MM.1S (cell line): ENCODE data around the gene CD244.
"Not testable (repeated sequence)": the region's sequence is repeated elsewhere in the genome, so short reads cannot be mapped to it uniquely, and the experiment has no call there.

Source experiments
- DNase-seq: peaks from one replicate; pipeline ENCODE4 v3.0.0-alpha.2; 2015
- H2AFZ ChIP-seq: fragments of 300-600 bp; sonication (generic); 2 replicates; pipeline ENCODE4 v1.6.0; 2016; ENCODE audit warnings: antibody characterized with exemption, low read length
- H3F3A ChIP-seq: fragments of 300-600 bp; sonication (generic); 2 replicates; pipeline ENCODE4 v1.6.1; 2016; ENCODE audit warnings: mild to moderate bottlenecking, antibody characterized with exemption, low read length, moderate library complexity, mixed read lengths; ENCODE audit not compliant: insufficient read depth
- H3K27ac ChIP-seq: fragments of 300-600 bp; sonication (generic); 2 replicates; pipeline ENCODE4 v1.5.1; 2016; ENCODE audit warnings: mild to moderate bottlenecking, low read length
- H3K27me3 ChIP-seq: fragments of 300-600 bp; sonication (generic); replicated peaks from 2 replicates; pipeline ENCODE4 v1.6.0; 2016; ENCODE audit warnings: low read length; ENCODE audit not compliant: insufficient read depth
- H3K36me3 ChIP-seq: fragments of 300-600 bp; sonication (generic); replicated peaks from 2 replicates; pipeline ENCODE4 v1.6.1; 2016; ENCODE audit warnings: mild to moderate bottlenecking, low read length, mixed read lengths; ENCODE audit not compliant: insufficient read depth
- H3K4me1 ChIP-seq: fragments of 300-600 bp; sonication (generic); 2 replicates; pipeline ENCODE4 v1.6.1; 2016; ENCODE audit warnings: low read length, mixed read lengths
- H3K4me2 ChIP-seq: fragments of 300-600 bp; sonication (generic); 2 replicates; pipeline ENCODE4 v1.6.0; 2016; ENCODE audit warnings: low read depth, low read length
- H3K4me3 ChIP-seq: fragments of 300-600 bp; sonication (generic); 2 replicates; pipeline ENCODE4 v1.5.1; 2016; ENCODE audit warnings: low read length, mixed read lengths
- H3K79me2 ChIP-seq: fragments of 300-600 bp; sonication (generic); 2 replicates; pipeline ENCODE4 v1.6.1; 2016; ENCODE audit warnings: mixed run types, low read length, mixed read lengths
- H3K9ac ChIP-seq: fragments of 300-600 bp; sonication (generic); 2 replicates; pipeline ENCODE4 v1.6.1; 2016; ENCODE audit warnings: low read length, mixed read lengths
- H3K9me2 ChIP-seq: fragments of 300-600 bp; sonication (generic); replicated peaks from 2 replicates; pipeline ENCODE4 v1.6.1; 2016; ENCODE audit warnings: mild to moderate bottlenecking, low read length, mixed read lengths; ENCODE audit not compliant: insufficient read depth
- H3K9me3 ChIP-seq: fragments of 300-600 bp; sonication (generic); replicated peaks from 2 replicates; pipeline ENCODE4 v1.6.1; 2016; ENCODE audit warnings: mild to moderate bottlenecking, low read length, mixed read lengths; ENCODE audit not compliant: insufficient read depth
- H4K20me1 ChIP-seq: fragments of 300-600 bp; sonication (generic); 2 replicates; pipeline ENCODE4 v1.6.1; 2016; ENCODE audit warnings: mild to moderate bottlenecking, low read length, moderate library complexity, mixed read lengths; ENCODE audit not compliant: insufficient read depth
- EZH2 ChIP-seq: fragments of 300-600 bp; sonication (generic); optimal IDR thresholded peaks from 2 replicates; pipeline ENCODE3; 2017; ENCODE audit warnings: low read depth, mild to moderate bottlenecking, antibody characterized with exemption, low read length, mixed read lengths
- EZH2phosphoT487 ChIP-seq: fragments of 300-600 bp; sonication (generic); IDR thresholded peaks from 2 replicates; pipeline ENCODE4 v1.6.1; 2018; ENCODE audit warnings: antibody characterized with exemption, low read length
- TF ChIP-seq, protein P1 (sequence below): fragments of 300-600 bp; sonication (generic); IDR thresholded peaks from 2 replicates; pipeline ENCODE4 v1.5.1; 2016; ENCODE audit warnings: antibody characterized with exemption, low read length, mixed read lengths

CD244 gene

DNA sequence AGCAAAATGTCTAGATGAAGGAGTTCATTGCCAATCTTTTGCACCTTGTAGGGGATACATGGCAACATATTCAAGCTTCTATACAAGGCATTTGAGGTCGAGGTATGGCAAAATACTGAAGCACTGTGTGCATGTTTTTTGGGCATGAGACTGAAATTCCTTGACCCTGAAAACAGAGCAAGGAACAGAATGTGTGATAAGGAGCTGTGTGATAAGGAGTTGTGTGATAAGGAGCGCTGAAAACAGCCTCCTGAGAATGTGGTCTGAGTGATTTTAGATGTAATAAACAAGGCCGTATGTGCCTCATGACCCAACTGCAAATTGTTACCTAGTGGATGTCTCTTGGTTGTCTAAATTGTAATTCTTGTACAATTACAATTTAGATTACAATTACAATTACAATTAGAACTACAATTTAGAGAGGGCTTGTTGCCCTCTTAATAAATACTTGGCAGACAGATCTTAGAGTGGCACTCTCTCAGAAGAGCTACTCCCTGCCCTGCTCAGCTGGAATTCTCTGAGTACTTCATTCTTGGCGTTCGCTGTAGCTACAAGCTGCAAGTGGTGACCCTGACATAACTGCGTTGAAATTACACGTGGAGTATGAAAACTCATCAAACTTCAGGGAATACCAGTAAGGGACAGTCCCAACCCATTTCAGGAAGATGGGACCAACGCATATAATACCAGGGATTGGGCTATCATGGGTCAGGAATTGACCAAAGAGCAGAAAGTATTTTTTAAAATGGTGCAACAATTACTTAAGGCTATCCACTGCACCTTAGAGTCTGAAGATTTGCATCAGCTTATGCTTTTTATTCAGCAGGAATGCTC lies 42.3 kb upstream of the CD244 start:
- Histone ChIP-seq H3K27me3 (no peaks in the 10 kb centered on the region), H3K4me3 (no peak overlapping the region), H3K9me2 (no peaks in the 10 kb centered on the region), H3F3A (no peaks in the 10 kb centered on the region), H3K36me3 (no peaks in the 10 kb centered on the region), H4K20me1 (no peaks in the 10 kb centered on the region), H3K4me2 (no peak overlapping the region), H3K9ac (no peak overlapping the region), H3K9me3 (no peaks in the 10 kb centered on the region), H3K27ac (no peak overlapping the region), H3K79me2 (no peaks in the 10 kb centered on the region), H3K4me1 (no peaks in the 10 kb centered on the region), H2AFZ (no peak overlapping the region)
- no peak for DNase-seq
- TF ChIP-seq, protein P1, sequence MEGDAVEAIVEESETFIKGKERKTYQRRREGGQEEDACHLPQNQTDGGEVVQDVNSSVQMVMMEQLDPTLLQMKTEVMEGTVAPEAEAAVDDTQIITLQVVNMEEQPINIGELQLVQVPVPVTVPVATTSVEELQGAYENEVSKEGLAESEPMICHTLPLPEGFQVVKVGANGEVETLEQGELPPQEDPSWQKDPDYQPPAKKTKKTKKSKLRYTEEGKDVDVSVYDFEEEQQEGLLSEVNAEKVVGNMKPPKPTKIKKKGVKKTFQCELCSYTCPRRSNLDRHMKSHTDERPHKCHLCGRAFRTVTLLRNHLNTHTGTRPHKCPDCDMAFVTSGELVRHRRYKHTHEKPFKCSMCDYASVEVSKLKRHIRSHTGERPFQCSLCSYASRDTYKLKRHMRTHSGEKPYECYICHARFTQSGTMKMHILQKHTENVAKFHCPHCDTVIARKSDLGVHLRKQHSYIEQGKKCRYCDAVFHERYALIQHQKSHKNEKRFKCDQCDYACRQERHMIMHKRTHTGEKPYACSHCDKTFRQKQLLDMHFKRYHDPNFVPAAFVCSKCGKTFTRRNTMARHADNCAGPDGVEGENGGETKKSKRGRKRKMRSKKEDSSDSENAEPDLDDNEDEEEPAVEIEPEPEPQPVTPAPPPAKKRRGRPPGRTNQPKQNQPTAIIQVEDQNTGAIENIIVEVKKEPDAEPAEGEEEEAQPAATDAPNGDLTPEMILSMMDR: no peak
- TF ChIP-seq EZH2: no peak
- TF ChIP-seq EZH2phosphoT487: no peak

DNA sequence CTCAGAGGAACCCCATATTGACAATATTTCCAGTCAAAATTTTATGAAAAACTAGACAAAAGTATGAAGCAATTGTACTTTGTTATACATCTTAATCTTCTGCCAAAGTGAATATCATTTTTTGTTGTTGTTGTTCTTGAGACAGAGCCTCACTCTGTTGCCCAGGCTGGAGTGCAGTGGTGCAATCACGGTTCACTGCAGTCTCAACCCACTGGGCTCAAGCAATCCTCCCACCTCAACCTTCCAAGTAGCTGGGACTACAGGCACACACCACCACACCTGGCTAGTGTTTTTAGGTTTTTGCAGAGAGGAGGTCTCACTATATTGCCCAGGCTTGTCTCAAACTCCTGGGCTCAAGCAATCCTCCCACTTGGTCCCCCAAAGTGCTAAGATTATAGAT lies 39.6 kb upstream of the CD244 start:
- H4K20me1 ChIP-seq, H3K9me2 ChIP-seq: not testable (repeated sequence)

DNA sequence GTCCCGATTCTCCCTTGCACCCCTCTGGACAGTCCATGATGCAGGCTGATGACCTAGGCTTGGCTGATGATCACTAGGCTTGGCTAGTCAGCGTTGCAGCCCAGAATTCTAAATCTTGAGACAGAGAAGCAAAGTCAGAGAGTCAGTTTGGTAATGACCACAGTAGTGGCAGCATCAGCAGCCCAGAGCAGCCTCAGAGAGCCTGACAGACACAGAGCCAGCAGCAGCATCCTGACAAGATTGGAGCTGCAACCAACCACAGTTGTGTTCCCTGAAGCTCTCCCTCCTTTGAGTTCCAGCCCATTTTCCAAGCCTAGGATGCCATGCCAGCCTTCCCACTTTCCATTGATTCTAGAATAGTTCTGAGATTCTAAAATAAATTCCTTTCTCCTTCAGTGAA lies 39.1 kb upstream of the CD244 start:
- H3K79me2 ChIP-seq: no peaks in the 10 kb centered on the region
- no peak overlapping the region for H3K9ac ChIP-seq
- H3K4me2 ChIP-seq: no peak overlapping the region
- TF ChIP-seq EZH2phosphoT487 (no peak), EZH2 (no peak)
- TF ChIP-seq, protein P1: no peak
- H3K27me3 ChIP-seq: no peaks in the 10 kb centered on the region
- DNase-seq: no peak
- no peaks in the 10 kb centered on the region for H3K4me1 ChIP-seq
- no peak overlapping the region for H3K4me3 ChIP-seq
- no peak overlapping the region for H3K27ac ChIP-seq
- H3K9me2 ChIP-seq: no peaks in the 10 kb centered on the region
- H3K9me3 ChIP-seq: no peaks in the 10 kb centered on the region
- H3K36me3 ChIP-seq: no peaks in the 10 kb centered on the region
- H2AFZ ChIP-seq: no peak overlapping the region
- no peaks in the 10 kb centered on the region for H3F3A ChIP-seq
- H4K20me1 ChIP-seq: no peaks in the 10 kb centered on the region

More for the DNA sequence above, 39.6 kb upstream of the CD244 start:
- not testable (repeated sequence) for H3K4me2 ChIP-seq, H3K27me3 ChIP-seq, H3K9me3 ChIP-seq, H3K36me3 ChIP-seq, H3K4me1 ChIP-seq, H3K79me2 ChIP-seq, H2AFZ ChIP-seq, H3K27ac ChIP-seq, H3K4me3 ChIP-seq, H3F3A ChIP-seq, DNase-seq, H3K9ac ChIP-seq

DNA sequence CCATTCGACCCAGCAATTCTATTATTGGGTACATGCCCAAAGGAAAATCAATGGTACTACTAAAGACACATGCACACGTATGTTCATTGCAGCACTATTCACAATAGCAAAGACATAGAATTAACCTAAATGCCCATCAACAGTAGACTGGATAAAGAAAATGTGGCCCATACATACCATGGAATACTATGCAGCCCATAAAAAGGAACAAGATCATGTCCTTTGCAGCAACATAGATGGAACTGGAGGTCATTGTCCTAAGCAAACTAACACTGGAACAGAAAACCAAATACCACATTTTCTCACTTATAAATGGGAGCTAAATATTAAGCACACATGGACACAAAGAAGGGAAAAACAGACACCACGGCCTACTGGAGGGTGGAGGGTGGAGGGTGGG lies 38.0 kb upstream of the CD244 start:
- not testable (repeated sequence) for H3K9me3 ChIP-seq, H3K27me3 ChIP-seq, DNase-seq, H3K9ac ChIP-seq, H3K36me3 ChIP-seq, H3K4me1 ChIP-seq, H4K20me1 ChIP-seq, H3K27ac ChIP-seq, H2AFZ ChIP-seq, H3K9me2 ChIP-seq, H3K79me2 ChIP-seq, H3K4me3 ChIP-seq, H3K4me2 ChIP-seq, H3F3A ChIP-seq

DNA sequence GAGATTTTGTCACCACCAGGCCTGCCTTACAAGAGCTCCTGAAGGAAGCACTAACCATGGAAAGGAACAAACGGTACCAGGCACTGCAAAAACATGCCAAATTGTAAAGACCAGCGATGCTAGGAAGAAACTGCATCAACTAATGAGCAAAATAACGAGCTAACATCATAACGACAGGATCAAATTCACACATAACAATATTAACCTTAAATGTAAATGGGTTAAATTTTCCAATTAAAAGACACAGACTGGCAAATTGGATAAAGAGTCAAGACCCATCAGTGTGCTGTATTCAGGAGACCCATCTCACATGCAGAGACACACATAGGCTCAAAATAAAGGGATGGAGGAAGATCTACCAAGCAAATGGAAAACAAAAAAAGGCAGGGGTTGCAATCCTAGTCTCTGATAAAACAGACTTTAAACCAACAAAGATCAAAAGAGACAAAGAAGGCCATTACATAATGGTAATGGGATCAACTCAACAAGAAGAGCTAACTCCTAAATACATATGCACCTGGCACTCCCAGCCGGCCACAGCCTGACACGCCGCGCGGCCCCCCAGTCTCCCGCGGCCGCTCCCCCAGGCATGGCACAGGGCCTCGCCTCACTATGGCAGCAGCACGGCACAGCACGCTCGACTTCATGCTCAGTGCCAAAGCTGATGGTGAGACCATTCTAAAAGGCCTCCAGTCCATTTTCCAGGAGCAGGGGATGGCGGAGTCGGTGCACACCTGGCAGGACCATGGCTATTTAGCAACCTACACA lies 31.9 kb upstream of the CD244 start:
- not testable (repeated sequence) for H3K79me2 ChIP-seq, H3K27ac ChIP-seq, H4K20me1 ChIP-seq, H3K36me3 ChIP-seq, H3K9ac ChIP-seq, H3K27me3 ChIP-seq, H3K9me2 ChIP-seq, H3F3A ChIP-seq, H3K4me2 ChIP-seq, H3K4me1 ChIP-seq, H3K9me3 ChIP-seq, H3K4me3 ChIP-seq, H2AFZ ChIP-seq, DNase-seq
